ENCODE results near the gene CERS6. TPM values are rescaled to one million over a fixed set of nuclear protein-coding genes. Genes with fewer than 3 reads are reported as not detected.

Gene CERS6
- total and polyA plus RNA-seq, 2 experiments from 2014 or later, result 8.3 to 16.0 TPM

DNA sequence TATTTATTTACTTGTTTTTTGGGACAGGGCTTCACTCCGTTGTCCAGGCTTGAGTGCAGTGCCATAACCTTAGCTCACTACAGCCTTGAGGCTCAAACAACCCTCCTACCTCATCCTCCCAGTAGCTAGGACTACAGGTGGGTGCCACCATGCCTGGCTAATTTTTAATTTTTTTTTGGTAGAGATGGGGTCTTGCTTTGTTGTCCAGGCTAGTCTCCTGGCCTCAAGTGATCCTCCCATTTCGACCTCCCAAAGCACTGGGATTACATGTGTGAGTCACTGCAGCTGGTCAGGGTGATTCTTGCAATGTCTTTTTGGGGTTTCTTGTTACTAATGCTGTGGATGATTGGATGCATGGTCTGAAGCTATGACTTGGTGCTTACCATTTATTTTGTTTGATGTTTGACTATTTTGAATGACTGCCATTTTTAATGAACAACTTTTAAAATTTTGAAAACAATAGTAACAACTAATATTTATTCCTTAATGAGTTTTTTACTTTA lies 6.5 kb downstream of the CERS6 start:
- in situ Hi-C loops (cut with MboI), result no loop called here

DNA sequence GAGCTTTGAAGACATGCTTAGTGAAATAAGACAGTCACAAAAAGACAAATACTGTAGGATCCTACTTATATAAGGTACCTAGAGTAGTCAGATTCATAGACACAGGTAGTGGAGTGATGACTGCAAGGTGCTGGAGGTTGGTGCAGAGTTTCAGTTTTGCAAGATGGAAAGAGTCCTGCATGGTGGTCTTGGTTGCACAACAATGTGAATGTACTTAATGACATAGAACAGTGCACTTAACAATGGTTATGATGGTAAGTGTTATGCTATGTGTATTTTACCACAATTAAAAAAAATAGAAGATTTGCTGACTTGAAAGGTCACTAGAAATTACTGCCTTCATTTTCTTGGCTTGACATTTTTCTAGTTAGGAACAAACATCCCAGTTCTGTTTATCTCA lies 9.5 kb downstream of the CERS6 start:
- no peaks in the 10 kb centered on the region for H4K20me1 ChIP-seq (ENCODE audit: insufficient read depth)
- H3K4me1 ChIP-seq (ENCODE audit: insufficient read depth), result no peaks in the 10 kb centered on the region
- H3K79me2 ChIP-seq (ENCODE audit: insufficient read depth), result peaks cover 88% of the 10 kb centered on the region
- no peaks in the 10 kb centered on the region for H3K9me2 ChIP-seq (ENCODE audit: insufficient read depth)
- no peak overlapping the region for H3K4me3 ChIP-seq
- no peaks in the 10 kb centered on the region for H3K36me3 ChIP-seq (ENCODE audit: low read depth)
- in situ Hi-C loops (cut with MboI), result no loop called here
- H3F3A ChIP-seq (ENCODE audit: insufficient read depth), result no peaks in the 10 kb centered on the region
- no peak for DNase-seq
- H3K4me2 ChIP-seq (ENCODE audit: unreplicated experiment), result no peak overlapping the region
- no peaks in the 10 kb centered on the region for H3K9me3 ChIP-seq (ENCODE audit: low read depth)
- H2AFZ ChIP-seq, result no peak overlapping the region
- TF ChIP-seq EZH2phosphoT487 (IDR thresholded peaks at IDR 0.05; ENCODE audit: insufficient read depth, low read depth), result no peak
- TF ChIP-seq EZH2 (IDR thresholded peaks at IDR 0.05; ENCODE audit: insufficient read depth, poor library complexity, severe bottlenecking), result no peak
- no peaks in the 10 kb centered on the region for H3K27me3 ChIP-seq (replicated peaks; ENCODE audit: insufficient read depth)
- H3K27ac ChIP-seq, result no peak overlapping the region
- no peak overlapping the region for H3K9ac ChIP-seq

More for the DNA sequence above, 6.5 kb downstream of the CERS6 start:
- Histone ChIP-seq H3K9me2 (ENCODE audit: insufficient read depth) (no peaks in the 10 kb centered on the region), H3K9ac (no peak overlapping the region), H3F3A (ENCODE audit: insufficient read depth) (no peaks in the 10 kb centered on the region), H3K79me2 (ENCODE audit: insufficient read depth) (peaks cover 88% of the 10 kb centered on the region), H3K9me3 (ENCODE audit: low read depth) (no peaks in the 10 kb centered on the region), H2AFZ (no peak overlapping the region), H3K27me3 (replicated peaks; ENCODE audit: insufficient read depth) (no peaks in the 10 kb centered on the region), H4K20me1 (ENCODE audit: insufficient read depth) (no peaks in the 10 kb centered on the region), H3K36me3 (ENCODE audit: low read depth) (no peaks in the 10 kb centered on the region), H3K27ac (no peak overlapping the region), H3K4me3 (no peak overlapping the region), H3K4me2 (ENCODE audit: unreplicated experiment) (no peak overlapping the region), H3K4me1 (ENCODE audit: insufficient read depth) (peaks cover 7% of the 10 kb centered on the region; the same call in 1 of the 2 replicates)
- no peak for DNase-seq
- TF ChIP-seq EZH2phosphoT487 (IDR thresholded peaks at IDR 0.05; ENCODE audit: insufficient read depth, low read depth) (no peak), EZH2 (IDR thresholded peaks at IDR 0.05; ENCODE audit: insufficient read depth, poor library complexity, severe bottlenecking) (no peak)
- 95 to 96% methylated on average over 2 of the region's 2 CpGs for WGBS, 2 experiments (ENCODE audit: low coverage in 1 of 2, low lambda C conversion rate in 2 of 2, missing lambda C conversion rate in 2 of 2)

DNA sequence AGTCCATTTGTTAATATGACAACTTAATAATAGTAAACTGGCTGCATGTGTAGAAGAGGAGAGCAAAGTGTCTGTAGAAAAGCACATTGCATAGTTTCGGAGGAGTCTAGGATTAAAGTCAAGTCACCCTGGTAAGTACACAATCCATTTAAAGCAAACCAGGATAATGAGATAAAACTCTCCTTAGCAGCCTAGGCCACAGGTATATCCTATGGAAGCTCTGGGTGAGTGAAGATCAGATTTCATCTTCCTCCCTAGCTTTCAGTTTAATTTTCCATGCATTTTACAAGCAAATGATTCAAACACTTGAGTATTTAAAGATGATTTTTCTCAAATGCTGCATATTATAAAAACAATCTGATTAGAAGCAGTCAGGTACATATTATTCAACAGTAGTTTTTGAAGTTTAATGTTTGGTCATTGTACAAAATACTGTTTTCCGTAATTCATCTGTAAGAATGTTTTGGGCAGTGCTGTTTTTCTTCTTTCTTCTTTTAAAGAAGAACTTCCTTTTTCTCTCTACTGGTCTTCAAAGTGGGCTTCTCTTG lies 10.2 kb downstream of the CERS6 start:
- no peaks in the 10 kb centered on the region for H3K36me3 ChIP-seq (ENCODE audit: low read depth)
- H2AFZ ChIP-seq, result no peak overlapping the region
- no peaks in the 10 kb centered on the region for H3K4me1 ChIP-seq (ENCODE audit: insufficient read depth)
- H3K9me2 ChIP-seq (ENCODE audit: insufficient read depth), result no peaks in the 10 kb centered on the region
- no peaks in the 10 kb centered on the region for H3K9me3 ChIP-seq (ENCODE audit: low read depth)
- TF ChIP-seq EZH2 (IDR thresholded peaks at IDR 0.05; ENCODE audit: insufficient read depth, poor library complexity, severe bottlenecking), result no peak
- no peak for TF ChIP-seq EZH2phosphoT487 (IDR thresholded peaks at IDR 0.05; ENCODE audit: insufficient read depth, low read depth)
- H3F3A ChIP-seq (ENCODE audit: insufficient read depth), result no peaks in the 10 kb centered on the region
- WGBS, 2 experiments (ENCODE audit: low coverage in 1 of 2, low lambda C conversion rate in 2 of 2, missing lambda C conversion rate in 2 of 2), result 91 to 93% methylated on average over 2 of the region's 2 CpGs
- H3K4me3 ChIP-seq, result no peak overlapping the region
- H3K27ac ChIP-seq, result no peak overlapping the region
- no peak overlapping the region for H3K4me2 ChIP-seq (ENCODE audit: unreplicated experiment)
- H3K79me2 ChIP-seq (ENCODE audit: insufficient read depth), result peaks cover 86% of the 10 kb centered on the region
- H4K20me1 ChIP-seq (ENCODE audit: insufficient read depth), result no peaks in the 10 kb centered on the region
- no peak overlapping the region for H3K9ac ChIP-seq
- H3K27me3 ChIP-seq (replicated peaks; ENCODE audit: insufficient read depth), result no peaks in the 10 kb centered on the region
- in situ Hi-C loops (cut with MboI), result no loop called here
- DNase-seq, result no peak

DNA sequence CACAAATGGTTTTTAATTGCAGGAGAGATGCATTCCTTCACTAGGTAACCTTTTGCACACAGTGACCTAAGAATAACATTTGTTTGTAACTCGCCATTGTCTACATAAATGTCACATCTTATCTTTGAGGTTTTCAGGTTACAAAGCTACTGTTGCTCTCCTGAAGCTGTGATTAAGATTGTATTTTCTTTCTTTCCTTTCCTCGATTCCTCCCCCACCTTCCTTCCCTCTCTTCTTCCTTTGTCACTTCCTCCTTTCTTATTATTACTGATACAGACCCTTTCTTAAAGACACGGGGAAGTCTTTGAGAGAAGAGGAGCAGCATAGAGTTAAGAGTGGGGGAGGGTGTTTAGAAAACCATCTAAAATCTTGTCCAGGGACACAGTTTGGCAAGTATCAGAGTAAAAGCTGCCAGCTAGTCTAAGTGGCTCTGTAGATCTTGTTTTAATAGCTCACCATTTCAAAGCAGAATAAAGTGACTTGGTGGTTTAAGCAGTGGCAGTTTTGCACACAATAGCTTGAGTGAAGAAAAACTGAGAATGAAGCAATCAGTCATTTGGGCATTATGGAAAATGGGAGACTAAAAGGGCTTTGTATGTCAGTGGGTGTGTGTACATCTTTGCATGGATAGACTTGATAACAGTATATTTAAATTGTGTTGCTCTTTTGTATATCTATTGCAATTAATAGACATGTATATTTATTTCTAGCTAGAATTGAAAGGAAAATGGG lies 10.9 kb downstream of the CERS6 start:
- no peak overlapping the region for H3K27ac ChIP-seq
- H3K9ac ChIP-seq, result no peak overlapping the region
- no peak overlapping the region for H3K4me3 ChIP-seq
- H3K79me2 ChIP-seq (ENCODE audit: insufficient read depth), result peaks cover 87% of the 10 kb centered on the region
- no peak overlapping the region for H2AFZ ChIP-seq
- no peaks in the 10 kb centered on the region for H3K36me3 ChIP-seq (ENCODE audit: low read depth)
- no peak for TF ChIP-seq EZH2 (IDR thresholded peaks at IDR 0.05; ENCODE audit: insufficient read depth, poor library complexity, severe bottlenecking)
- no peak for TF ChIP-seq EZH2phosphoT487 (IDR thresholded peaks at IDR 0.05; ENCODE audit: insufficient read depth, low read depth)
- no peaks in the 10 kb centered on the region for H4K20me1 ChIP-seq (ENCODE audit: insufficient read depth)
- no peaks in the 10 kb centered on the region for H3K27me3 ChIP-seq (replicated peaks; ENCODE audit: insufficient read depth)
- no peaks in the 10 kb centered on the region for H3F3A ChIP-seq (ENCODE audit: insufficient read depth)
- no peak overlapping the region for H3K4me2 ChIP-seq (ENCODE audit: unreplicated experiment)
- 60 to 65% methylated on average over 3 of the region's 3 CpGs for WGBS, 2 experiments (ENCODE audit: low coverage in 1 of 2, low lambda C conversion rate in 2 of 2, missing lambda C conversion rate in 2 of 2)
- no peak for DNase-seq
- no peaks in the 10 kb centered on the region for H3K9me3 ChIP-seq (ENCODE audit: low read depth)
- H3K4me1 ChIP-seq (ENCODE audit: insufficient read depth), result no peaks in the 10 kb centered on the region
- H3K9me2 ChIP-seq (ENCODE audit: insufficient read depth), result no peaks in the 10 kb centered on the region
- in situ Hi-C loops (cut with MboI), result no loop called here
